ENCODE results near the gene C8A.

The C8A gene

GRCh38 chr1:56922507-56922906, 67.9 kb downstream of the C8A start:
- in situ Hi-C loops (cut with MboI; ENCODE audit: low sequenced_read_pairs), result no loop called here

GRCh38 chr1:56923201-56923600, 68.6 kb downstream of the C8A start:
- in situ Hi-C loops (cut with MboI; ENCODE audit: low sequenced_read_pairs), result no loop called here

GRCh38 chr1:56924116-56924515, 69.5 kb downstream of the C8A start:
- in situ Hi-C loops (cut with MboI; ENCODE audit: low sequenced_read_pairs), result no loop called here

DNA sequence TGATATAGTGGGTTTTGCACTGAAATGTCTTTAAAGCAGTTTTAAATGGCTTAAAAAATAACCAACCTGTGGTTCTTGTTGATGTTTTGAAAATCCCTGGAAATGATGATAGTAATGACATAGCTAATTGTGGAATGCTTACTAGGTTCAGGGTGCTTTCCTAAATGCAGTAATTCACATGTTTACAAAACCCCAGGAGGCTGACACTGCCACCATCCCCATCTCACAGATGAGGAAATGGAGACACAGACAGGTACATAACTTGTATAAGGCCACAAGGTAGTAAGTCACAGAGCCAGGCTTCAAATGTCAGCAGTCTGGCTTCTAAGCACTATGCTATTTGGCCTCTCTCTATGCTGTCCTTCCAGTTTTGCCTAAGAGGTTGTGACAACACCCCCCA, 70.6 kb downstream of the C8A start:
- in situ Hi-C loops (cut with MboI; ENCODE audit: low sequenced_read_pairs), result no loop called here

GRCh38 chr1:56927171-56927570, 72.6 kb downstream of the C8A start:
- in situ Hi-C loops (cut with MboI; ENCODE audit: low sequenced_read_pairs), result no loop called here

GRCh38 chr1:56927986-56928385, 73.4 kb downstream of the C8A start:
- in situ Hi-C loops (cut with MboI; ENCODE audit: low sequenced_read_pairs), result no loop called here

- in situ Hi-C loops (cut with MboI; ENCODE audit: low sequenced_read_pairs), result no loop called here
These were observed 74.9 kb downstream of the C8A start for GRCh38 chr1:56929492-56929891.

- in situ Hi-C loops (cut with MboI; ENCODE audit: low sequenced_read_pairs), result no loop called here
These were observed 76.6 kb downstream of the C8A start for GRCh38 chr1:56931211-56931610.

GRCh38 chr1:56931686-56932085, 77.1 kb downstream of the C8A start:
- in situ Hi-C loops (cut with MboI; ENCODE audit: low sequenced_read_pairs), result no loop called here

DNA sequence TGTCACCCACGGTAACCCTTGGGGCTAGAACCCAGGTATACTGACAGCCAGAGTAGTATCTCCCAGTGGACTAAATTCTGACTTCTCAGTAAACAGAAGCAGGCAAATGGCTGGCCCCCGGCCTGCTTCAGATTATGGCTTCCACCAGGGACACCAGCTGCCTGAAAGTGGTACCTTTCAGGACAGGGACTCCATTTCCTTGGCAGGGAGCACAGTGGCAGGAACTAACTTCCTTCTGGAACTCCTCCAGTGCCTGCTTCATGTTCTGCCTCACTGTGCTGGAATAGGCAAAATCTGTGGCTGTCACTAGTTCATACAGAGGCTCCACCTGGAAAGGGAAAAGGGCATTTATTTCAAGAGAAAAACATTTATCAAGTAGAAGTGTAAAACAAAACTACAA, 78.6 kb downstream of the C8A start:
- in situ Hi-C loops (cut with MboI; ENCODE audit: low sequenced_read_pairs), result no loop called here

DNA sequence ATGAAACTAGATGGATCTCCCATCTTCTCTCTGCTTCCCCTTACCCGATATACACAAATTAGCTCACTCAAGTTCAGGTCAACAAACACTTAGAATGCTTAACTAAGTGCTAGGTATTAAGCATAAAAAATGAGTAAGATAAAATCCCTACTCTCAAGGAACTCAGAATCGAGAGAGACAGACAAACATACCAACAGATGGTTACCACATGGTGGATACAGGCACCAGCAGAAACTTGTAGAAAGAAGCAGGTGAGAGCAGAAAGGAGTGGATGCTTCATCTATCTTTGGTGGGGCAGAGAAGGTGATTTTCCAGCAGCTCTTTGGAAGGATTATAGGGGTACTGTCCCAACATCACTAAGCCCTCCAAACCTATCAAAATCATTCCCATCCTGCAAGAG, 79.0 kb downstream of the C8A start:
- in situ Hi-C loops (cut with MboI; ENCODE audit: low sequenced_read_pairs), result no loop called here

DNA sequence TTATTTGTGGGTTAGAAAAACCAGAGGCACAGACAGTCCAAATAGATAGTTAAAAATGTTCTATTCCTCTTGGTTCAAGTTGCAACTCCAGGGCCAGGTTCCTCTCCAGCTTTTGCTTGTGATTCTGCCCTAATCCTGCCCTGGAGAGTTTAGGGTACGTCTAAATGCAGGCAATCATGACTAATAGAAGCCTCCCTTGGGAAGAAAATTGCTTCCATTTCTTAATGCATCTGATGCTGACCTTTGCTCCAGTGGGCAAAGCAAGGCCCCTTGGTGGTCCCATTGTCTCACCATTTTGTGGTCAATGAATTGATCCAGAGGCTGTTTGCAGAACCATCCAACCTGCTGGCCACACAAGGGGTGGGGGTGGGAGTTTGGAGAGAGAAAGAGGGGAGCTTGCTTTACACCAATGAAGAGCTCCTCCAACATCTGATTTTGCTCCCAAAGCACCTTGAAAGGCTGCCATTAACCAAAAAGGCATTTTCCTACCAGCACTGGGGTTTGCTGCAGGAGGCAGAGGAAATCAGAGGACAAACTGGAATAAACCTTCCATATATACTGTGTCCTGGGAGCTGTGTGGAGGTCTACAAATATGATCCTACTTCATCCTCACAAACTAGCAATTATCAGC, 79.9 kb downstream of the C8A start:
- in situ Hi-C loops (cut with MboI; ENCODE audit: low sequenced_read_pairs), result no loop called here

DNA sequence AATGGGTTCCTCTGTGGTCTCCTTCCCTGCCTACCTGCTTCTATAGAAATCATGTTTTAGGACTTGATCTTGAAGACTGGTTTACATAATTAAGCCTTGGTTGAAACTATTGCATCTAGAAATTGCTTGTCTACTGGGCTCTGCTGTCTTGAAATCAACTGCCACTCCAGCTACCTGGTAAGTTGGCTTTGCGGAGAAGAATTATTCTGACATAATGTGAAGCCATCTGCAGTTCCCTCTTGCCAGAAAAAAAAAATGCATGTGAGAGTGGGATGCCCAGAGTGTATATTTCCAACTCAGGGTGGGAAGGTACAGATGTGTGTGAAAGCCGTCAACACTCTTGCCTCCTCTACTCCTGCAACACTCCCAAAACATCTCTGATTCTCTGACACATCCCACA, 84.0 kb downstream of the C8A start:
- in situ Hi-C loops (cut with MboI; ENCODE audit: low sequenced_read_pairs), result no loop called here

DNA sequence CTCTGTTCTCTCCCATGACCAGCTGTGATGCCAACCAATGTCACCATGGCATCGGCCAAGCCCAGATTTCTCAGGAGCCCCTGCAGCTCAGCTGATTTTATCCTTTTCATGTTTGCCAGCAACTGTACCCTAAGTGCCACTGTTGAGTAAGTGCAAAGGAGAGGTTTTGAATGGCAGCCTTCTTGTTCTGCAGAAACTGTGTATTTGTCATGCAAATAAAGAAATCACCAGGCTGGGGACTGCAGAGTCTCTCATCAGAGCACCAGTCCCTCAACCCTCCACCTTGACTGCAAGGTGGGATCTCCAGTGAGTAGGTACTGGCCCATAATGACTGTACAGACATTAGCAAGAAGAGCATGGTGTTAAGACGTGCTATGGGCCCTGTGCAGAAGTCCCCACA, 84.6 kb downstream of the C8A start:
- in situ Hi-C loops (cut with MboI; ENCODE audit: low sequenced_read_pairs), result no loop called here

GRCh38 chr1:56940039-56940438, 85.4 kb downstream of the C8A start:
- in situ Hi-C loops (cut with MboI; ENCODE audit: low sequenced_read_pairs), result no loop called here

- in situ Hi-C loops (cut with MboI; ENCODE audit: low sequenced_read_pairs), result no loop called here
These were observed 93.9 kb downstream of the C8A start for GRCh38 chr1:56948403-56949023.

DNA sequence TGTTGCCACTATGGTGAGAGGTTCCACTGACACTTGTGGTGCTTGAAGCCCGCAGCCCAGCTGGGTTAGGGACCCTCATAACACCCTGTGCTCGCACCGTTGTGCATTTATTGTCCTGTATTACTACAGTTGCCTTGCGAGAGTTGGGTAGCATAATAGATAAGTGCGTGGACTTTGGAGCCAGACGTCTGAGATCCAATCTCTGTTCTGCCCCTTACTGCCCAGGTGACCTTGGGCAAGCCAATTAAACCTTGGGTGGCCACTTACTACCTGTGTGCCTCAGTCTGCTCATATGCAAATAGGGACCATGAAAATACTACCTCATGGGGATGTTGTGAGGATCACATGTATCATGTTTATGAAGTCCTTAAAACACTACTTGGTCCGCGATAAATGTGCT, 97.9 kb downstream of the C8A start:
- in situ Hi-C loops (cut with MboI; ENCODE audit: low sequenced_read_pairs), result no loop called here

- in situ Hi-C loops (cut with MboI; ENCODE audit: low sequenced_read_pairs), result no loop called here
These were observed 98.8 kb downstream of the C8A start for GRCh38 chr1:56953386-56953785.

DNA sequence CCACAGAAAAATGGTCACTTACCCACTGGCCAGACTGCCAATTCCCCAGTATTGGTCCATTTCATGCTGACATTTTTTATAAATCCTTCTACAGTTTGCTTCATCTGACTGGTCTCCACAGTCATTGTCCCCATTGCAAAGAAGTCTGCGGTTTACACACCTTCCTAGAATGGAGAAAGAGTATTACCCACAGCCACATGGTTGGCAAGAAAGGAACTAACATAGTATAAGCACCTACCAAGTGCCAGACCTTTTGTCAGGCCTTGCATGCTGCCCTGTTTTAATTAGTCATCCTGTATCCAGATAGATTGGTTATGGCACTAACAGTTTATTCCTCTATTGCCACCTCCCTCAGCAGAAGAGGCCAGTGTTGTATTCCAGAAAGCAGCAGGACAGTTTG, 100.1 kb downstream of the C8A start:
- in situ Hi-C loops (cut with MboI; ENCODE audit: low sequenced_read_pairs), result no loop called here

DNA sequence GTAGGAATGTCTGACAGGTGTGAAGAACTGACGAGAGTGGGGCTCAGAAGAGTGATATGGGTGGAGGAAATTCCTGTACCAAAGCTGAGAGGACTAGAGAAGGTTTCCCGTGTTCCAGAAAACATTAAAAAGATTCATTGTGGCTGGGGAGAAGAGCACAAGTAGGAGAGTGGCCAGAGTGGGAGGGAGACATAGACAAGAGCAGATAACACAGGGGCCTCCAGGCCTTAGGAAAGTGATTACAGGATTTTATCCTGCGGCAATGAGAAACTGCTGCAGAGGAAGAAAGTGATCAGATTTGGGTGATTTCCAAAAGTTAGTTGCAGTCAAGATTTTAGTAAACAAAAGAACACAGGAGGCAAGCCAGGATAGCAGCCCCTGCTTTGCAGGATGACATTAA, 103.3 kb downstream of the C8A start:
- in situ Hi-C loops (cut with MboI; ENCODE audit: low sequenced_read_pairs), result no loop called here

DNA sequence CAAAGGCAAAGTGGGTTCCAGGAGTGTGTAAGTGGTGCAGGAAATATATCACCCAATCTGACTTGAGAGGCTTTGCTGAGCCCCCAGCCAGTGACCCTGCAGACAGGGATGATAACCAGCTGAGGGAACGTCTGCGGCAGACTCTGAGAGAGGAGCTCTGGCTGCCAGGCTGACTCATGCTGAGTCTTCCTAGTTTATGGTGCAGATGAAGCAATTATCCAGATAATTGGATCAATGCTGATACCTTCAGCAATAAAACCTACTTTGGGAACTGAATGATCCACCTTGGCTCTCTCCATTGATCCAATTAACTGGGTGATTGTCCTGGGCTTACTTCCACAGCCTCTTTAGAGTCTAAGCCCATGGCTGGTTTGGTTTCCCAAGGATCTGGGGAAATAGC, 103.9 kb downstream of the C8A start:
- in situ Hi-C loops (cut with MboI; ENCODE audit: low sequenced_read_pairs), result no loop called here

- in situ Hi-C loops (cut with MboI; ENCODE audit: low sequenced_read_pairs), result no loop called here
These were observed 106.8 kb downstream of the C8A start for GRCh38 chr1:56961426-56961825.

DNA sequence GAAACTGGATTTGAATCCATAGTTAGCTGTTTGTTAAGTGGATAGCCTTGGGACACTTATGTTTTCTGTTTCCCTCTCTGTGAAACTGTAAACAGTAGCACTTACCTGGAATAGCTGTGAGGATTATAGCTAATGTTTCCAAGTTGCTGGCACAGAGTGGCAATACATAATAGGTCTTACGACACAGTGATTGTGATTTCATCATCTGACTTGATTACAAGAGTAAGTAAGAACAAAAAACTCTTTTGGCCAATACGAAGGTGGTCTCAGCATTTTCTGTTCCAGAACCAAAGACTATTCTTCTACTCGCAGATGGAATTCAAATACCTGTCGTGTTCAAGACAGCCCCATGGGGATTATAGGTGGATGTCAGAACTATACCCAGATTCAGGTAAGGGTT, 109.1 kb downstream of the C8A start:
- in situ Hi-C loops (cut with MboI; ENCODE audit: low sequenced_read_pairs), result no loop called here
